ENCODE results near the gene ZNF311.

ZNF311 gene

DNA sequence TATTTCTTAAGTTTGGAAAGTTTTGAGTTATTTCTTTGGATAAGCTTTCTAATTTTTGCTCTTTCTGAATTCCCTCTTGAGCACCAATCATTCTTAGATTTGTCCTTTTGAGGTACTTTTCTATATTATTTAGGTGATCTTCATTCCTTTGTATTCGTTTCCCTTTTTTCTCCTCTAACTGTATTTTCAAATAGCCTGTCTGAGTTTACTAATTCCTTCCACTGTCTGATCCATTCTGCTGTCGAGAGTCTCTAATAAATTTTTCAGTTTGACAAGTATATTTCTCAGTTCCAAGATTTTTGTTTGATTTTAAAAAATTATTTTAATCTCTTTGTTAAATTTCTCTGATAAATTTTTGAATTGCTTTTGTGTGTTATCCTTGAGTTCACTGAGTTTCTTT is 16.3 kb upstream of the ZNF311 start:
- Histone ChIP-seq H3K27me3 (ENCODE audit: control insufficient read depth, low read length) (peaks cover 6% of the 10 kb centered on the region), H3K4me2 (ENCODE audit: low read length) (no peak overlapping the region), H3K4me1 (ENCODE audit: control insufficient read depth, low read length) (peaks cover 7% of the 10 kb centered on the region), H3K79me2 (ENCODE audit: control insufficient read depth, low read length) (no peaks in the 10 kb centered on the region), H3K9me3 (ENCODE audit: control insufficient read depth, insufficient read depth, low read length) (no peaks in the 10 kb centered on the region), H3K9me2 (replicated peaks; ENCODE audit: control insufficient read depth, low read length) (no peaks in the 10 kb centered on the region), H3K36me3 (ENCODE audit: control insufficient read depth, low read length) (no peaks in the 10 kb centered on the region), H3K4me3 (ENCODE audit: low read length) (no peak overlapping the region), H3F3A (ENCODE audit: control insufficient read depth, insufficient read depth) (no peaks in the 10 kb centered on the region), H3K27ac (ENCODE audit: low read depth, low read length) (no peak overlapping the region), H4K20me1 (ENCODE audit: control insufficient read depth, insufficient read depth, low read depth, low read length) (no peaks in the 10 kb centered on the region)
- TF ChIP-seq, protein P1, sequence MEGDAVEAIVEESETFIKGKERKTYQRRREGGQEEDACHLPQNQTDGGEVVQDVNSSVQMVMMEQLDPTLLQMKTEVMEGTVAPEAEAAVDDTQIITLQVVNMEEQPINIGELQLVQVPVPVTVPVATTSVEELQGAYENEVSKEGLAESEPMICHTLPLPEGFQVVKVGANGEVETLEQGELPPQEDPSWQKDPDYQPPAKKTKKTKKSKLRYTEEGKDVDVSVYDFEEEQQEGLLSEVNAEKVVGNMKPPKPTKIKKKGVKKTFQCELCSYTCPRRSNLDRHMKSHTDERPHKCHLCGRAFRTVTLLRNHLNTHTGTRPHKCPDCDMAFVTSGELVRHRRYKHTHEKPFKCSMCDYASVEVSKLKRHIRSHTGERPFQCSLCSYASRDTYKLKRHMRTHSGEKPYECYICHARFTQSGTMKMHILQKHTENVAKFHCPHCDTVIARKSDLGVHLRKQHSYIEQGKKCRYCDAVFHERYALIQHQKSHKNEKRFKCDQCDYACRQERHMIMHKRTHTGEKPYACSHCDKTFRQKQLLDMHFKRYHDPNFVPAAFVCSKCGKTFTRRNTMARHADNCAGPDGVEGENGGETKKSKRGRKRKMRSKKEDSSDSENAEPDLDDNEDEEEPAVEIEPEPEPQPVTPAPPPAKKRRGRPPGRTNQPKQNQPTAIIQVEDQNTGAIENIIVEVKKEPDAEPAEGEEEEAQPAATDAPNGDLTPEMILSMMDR (IDR thresholded peaks at IDR 0.05; ENCODE audit: low read depth, low read length, poor library complexity, severe bottlenecking): no peak
- TF ChIP-seq EZH2phosphoT487 (IDR thresholded peaks at IDR 0.05; ENCODE audit: borderline replicate concordance, low read length): no peak

DNA sequence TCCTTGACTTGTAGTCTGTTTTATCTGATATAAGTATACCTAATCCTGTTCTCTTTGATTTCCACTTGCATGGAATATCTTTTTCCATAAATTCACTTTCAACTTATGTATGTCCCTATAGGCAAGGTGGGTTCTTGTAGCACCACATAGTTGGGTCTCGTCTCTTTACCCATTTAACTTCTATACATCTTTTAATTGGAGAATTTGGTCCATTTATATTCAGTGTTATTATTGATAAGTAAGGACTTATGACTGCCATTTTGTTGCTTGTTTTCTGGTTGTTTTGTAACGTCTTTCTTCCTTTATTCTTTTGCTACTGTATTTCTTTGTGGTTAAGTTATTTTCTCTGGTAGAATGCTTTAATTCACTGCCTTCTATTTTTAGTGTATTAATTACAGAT is 14.5 kb upstream of the ZNF311 start:
- Histone ChIP-seq H4K20me1 (ENCODE audit: control insufficient read depth, insufficient read depth, low read depth, low read length) (no peaks in the 10 kb centered on the region), H3K27ac (ENCODE audit: low read depth, low read length) (no peak overlapping the region), H3K4me1 (ENCODE audit: control insufficient read depth, low read length) (peaks cover 9% of the 10 kb centered on the region), H3K9me3 (ENCODE audit: control insufficient read depth, insufficient read depth, low read length) (no peaks in the 10 kb centered on the region; the same call in 1 of the 2 replicates), H3F3A (ENCODE audit: control insufficient read depth, insufficient read depth) (no peaks in the 10 kb centered on the region), H3K9me2 (replicated peaks; ENCODE audit: control insufficient read depth, low read length) (no peaks in the 10 kb centered on the region), H3K4me3 (ENCODE audit: low read length) (no peak overlapping the region), H3K79me2 (ENCODE audit: control insufficient read depth, low read length) (no peaks in the 10 kb centered on the region), H3K36me3 (ENCODE audit: control insufficient read depth, low read length) (no peaks in the 10 kb centered on the region), H3K4me2 (ENCODE audit: low read length) (no peak overlapping the region), H3K27me3 (ENCODE audit: control insufficient read depth, low read length) (no peaks in the 10 kb centered on the region; the same call in 1 of the 2 replicates)
- TF ChIP-seq EZH2phosphoT487 (IDR thresholded peaks at IDR 0.05; ENCODE audit: borderline replicate concordance, low read length): no peak
- TF ChIP-seq, protein P1 (IDR thresholded peaks at IDR 0.05; ENCODE audit: low read depth, low read length, poor library complexity, severe bottlenecking): no peak

GRCh38 chr6:29017428-29017802 is 12.3 kb upstream of the ZNF311 start:
- Histone ChIP-seq H3F3A (ENCODE audit: control insufficient read depth, insufficient read depth) (no peaks in the 10 kb centered on the region), H3K79me2 (ENCODE audit: control insufficient read depth, low read length) (no peaks in the 10 kb centered on the region), H3K9me3 (ENCODE audit: control insufficient read depth, insufficient read depth, low read length) (no peaks in the 10 kb centered on the region; the same call in 1 of the 2 replicates), H3K9me2 (replicated peaks; ENCODE audit: control insufficient read depth, low read length) (no peaks in the 10 kb centered on the region), H3K4me1 (ENCODE audit: control insufficient read depth, low read length) (peaks cover 9% of the 10 kb centered on the region), H3K27me3 (ENCODE audit: control insufficient read depth, low read length) (no peaks in the 10 kb centered on the region; the same call in 1 of the 2 replicates), H3K36me3 (ENCODE audit: control insufficient read depth, low read length) (no peaks in the 10 kb centered on the region), H3K27ac (ENCODE audit: low read depth, low read length) (no peak overlapping the region), H3K4me3 (ENCODE audit: low read length) (peak overlapping the region; percentile 92; the same call in 1 of the 2 replicates), H4K20me1 (ENCODE audit: control insufficient read depth, insufficient read depth, low read depth, low read length) (no peaks in the 10 kb centered on the region), H3K4me2 (ENCODE audit: low read length) (peak overlapping the region; percentile 99)
- no peak for TF ChIP-seq EZH2phosphoT487 (IDR thresholded peaks at IDR 0.05; ENCODE audit: borderline replicate concordance, low read length)
- TF ChIP-seq, protein P1 (IDR thresholded peaks at IDR 0.05; ENCODE audit: low read depth, low read length, poor library complexity, severe bottlenecking): no peak
